SU-DHL-6 (cell line): Measurements from ENCODE around the gene CD79A.

ENCODE experiments used
- EZH2phosphoT487 ChIP-seq: fragments of 200-600 bp; sonication (generic), shearing (Covaris generic); conservative IDR thresholded peaks from 2 replicates; pipeline ENCODE4 v1.6.1; 2018; ENCODE audit warnings: mild to moderate bottlenecking, antibody characterized with exemption, low read length, moderate library complexity, mixed read lengths
- TF ChIP-seq, protein P1 (sequence below): fragments of 200-600 bp; sonication (generic); IDR thresholded peaks from one replicate; pipeline ENCODE4 v1.5.1; 2017; ENCODE audit warnings: antibody characterized with exemption, mild to moderate bottlenecking, low read length, moderate library complexity; ENCODE audit not compliant: insufficient read depth, poor library complexity, severe bottlenecking

GRCh38 chr19:41850381-41850780, 26.7 kb upstream of the CD79A start:
- TF ChIP-seq, protein P1, sequence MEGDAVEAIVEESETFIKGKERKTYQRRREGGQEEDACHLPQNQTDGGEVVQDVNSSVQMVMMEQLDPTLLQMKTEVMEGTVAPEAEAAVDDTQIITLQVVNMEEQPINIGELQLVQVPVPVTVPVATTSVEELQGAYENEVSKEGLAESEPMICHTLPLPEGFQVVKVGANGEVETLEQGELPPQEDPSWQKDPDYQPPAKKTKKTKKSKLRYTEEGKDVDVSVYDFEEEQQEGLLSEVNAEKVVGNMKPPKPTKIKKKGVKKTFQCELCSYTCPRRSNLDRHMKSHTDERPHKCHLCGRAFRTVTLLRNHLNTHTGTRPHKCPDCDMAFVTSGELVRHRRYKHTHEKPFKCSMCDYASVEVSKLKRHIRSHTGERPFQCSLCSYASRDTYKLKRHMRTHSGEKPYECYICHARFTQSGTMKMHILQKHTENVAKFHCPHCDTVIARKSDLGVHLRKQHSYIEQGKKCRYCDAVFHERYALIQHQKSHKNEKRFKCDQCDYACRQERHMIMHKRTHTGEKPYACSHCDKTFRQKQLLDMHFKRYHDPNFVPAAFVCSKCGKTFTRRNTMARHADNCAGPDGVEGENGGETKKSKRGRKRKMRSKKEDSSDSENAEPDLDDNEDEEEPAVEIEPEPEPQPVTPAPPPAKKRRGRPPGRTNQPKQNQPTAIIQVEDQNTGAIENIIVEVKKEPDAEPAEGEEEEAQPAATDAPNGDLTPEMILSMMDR: no peak
- TF ChIP-seq EZH2phosphoT487: no peak
